K562 (cell line): ENCODE measurements around the gene SEC14L1. TPM values are rescaled to one million over a fixed set of nuclear protein-coding genes. Genes with fewer than 3 reads are reported as not detected.

Source experiments
- FIP1L1 ChIP-seq: fragments of 200-400 bp; formaldehyde crosslinking; IDR thresholded peaks from 2 replicates; pipeline ENCODE4 v1.6.1; 2018; ENCODE audit warnings: mild to moderate bottlenecking, low read depth, low read length; ENCODE audit not compliant: poor library complexity, severe bottlenecking
- GABPB2 ChIP-seq: fragments of 250-450 bp; sonication (Bioruptor Pico); conservative IDR thresholded peaks from 2 replicates; pipeline ENCODE4 v1.5.1; 2021; ENCODE audit warnings: mild to moderate bottlenecking
- GTF2A2 ChIP-seq: IDR thresholded peaks from 2 replicates; pipeline ENCODE4 v1.6.1; 2016; ENCODE audit warnings: mild to moderate bottlenecking, missing genetic modification characterization, missing compliant biosample characterization
- HNRNPL ChIP-seq: fragments of 200-400 bp; formaldehyde crosslinking; IDR thresholded peaks from 2 replicates; pipeline ENCODE4 v1.6.1; 2017; ENCODE audit warnings: low read depth, mild to moderate bottlenecking, low read length
- MEIS2 ChIP-seq: fragments of 450-650 bp; IDR thresholded peaks from 2 replicates; pipeline ENCODE4 v1.6.1; 2014; ENCODE audit warnings: mild to moderate bottlenecking; ENCODE audit not compliant: partially characterized antibody
- RCOR1 ChIP-seq, 2 experiments: IDR thresholded peaks; 2 replicates each; pipeline ENCODE4 v1.6.1; 2012; ENCODE audit warnings: low read depth in 2 of 2, low read length in 2 of 2, borderline replicate concordance in 1 of 2, improper control_type of control experiment in 1 of 2
- SOX6 ChIP-seq: fragments of 450-650 bp; IDR thresholded peaks from 2 replicates; pipeline ENCODE4 v1.6.1; 2014; ENCODE audit warnings: mild to moderate bottlenecking
- SRSF9 ChIP-seq: fragments of 200-400 bp; formaldehyde crosslinking; IDR thresholded peaks from 2 replicates; pipeline ENCODE4 v1.6.1; 2017; ENCODE audit warnings: low read depth, low read length, borderline replicate concordance
- U2AF2 ChIP-seq: fragments of 200-400 bp; formaldehyde crosslinking; optimal IDR thresholded peaks from 2 replicates; pipeline ENCODE3; 2017; ENCODE audit warnings: low read depth, mild to moderate bottlenecking, low read length
- ZFPM2 ChIP-seq: fragments of 250-450 bp; sonication (Bioruptor Pico); IDR thresholded peaks from 2 replicates; pipeline ENCODE4 v1.5.1; 2022; ENCODE audit warnings: mild to moderate bottlenecking
- ZFX ChIP-seq: sonication (generic); formaldehyde crosslinking; IDR thresholded peaks from 2 replicates; pipeline ENCODE4 v1.8.0; 2022; ENCODE audit warnings: mild to moderate bottlenecking, missing genetic modification reagents, moderate library complexity
- ZNF12 ChIP-seq: sonication (generic); formaldehyde crosslinking; IDR thresholded peaks from 2 replicates; pipeline ENCODE4 v1.4.0; 2020; ENCODE audit warnings: mild to moderate bottlenecking, missing genetic modification reagents
- ZNF217 ChIP-seq: sonication (generic); formaldehyde crosslinking; IDR thresholded peaks from 2 replicates; pipeline ENCODE4 v1.8.0; 2022; ENCODE audit warnings: mild to moderate bottlenecking, missing genetic modification reagents
- ZNF239 ChIP-seq: fragments of 250-450 bp; sonication (Bioruptor Pico); IDR thresholded peaks from 2 replicates; pipeline ENCODE4 v1.4.0; 2020; ENCODE audit warnings: mild to moderate bottlenecking
- ZNF274 ChIP-seq: IDR thresholded peaks from 2 replicates; pipeline ENCODE4 v1.6.1; 2011; ENCODE audit warnings: low read depth, mild to moderate bottlenecking, low read length, moderate library complexity, borderline replicate concordance
- polyA plus RNA-seq, 8 experiments: library from polyadenylated mRNA; depleted of rRNA in 4 of 8; stranded (reverse) in 5 of 8; unstranded in 3 of 8; fragments of >200 nt; fragmentation: Nextera tagmentation in 2 of 8; fragmentation: Illumina TruSeq in 1 of 8; extraction: Ambion mirVana in 2 of 8; extraction: Trizol in 1 of 8; gene quantifications; 2 replicates each; pipeline versions ENCODE4 v1.2.1 to v1.2.3, GENCODE V29; 2011 to 2014; ENCODE audit warnings: inconsistent platforms in 1 of 8, missing spikeins in 1 of 8
- total RNA-seq, 7 experiments: library from RNA; depleted of rRNA in 6 of 7; stranded (reverse); fragments of >200 nt in 6 of 7; fragmentation: Illumina TruSeq in 2 of 7; extraction: Trizol in 2 of 7; gene quantifications; 2 replicates each; pipeline versions ENCODE4 v1.2.1 to v1.2.3, GENCODE V29; 2011 to 2021; ENCODE audit warnings: low replicate concordance in 1 of 7
- TF ChIP-seq, protein P1 (sequence below): fragments of 450-650 bp; IDR thresholded peaks from 2 replicates; pipeline ENCODE4 v1.6.1; 2016; ENCODE audit warnings: mild to moderate bottlenecking, moderate library complexity
- TF ChIP-seq, protein P2 (sequence below): fragments of 200-800 bp; sonication (Bioruptor generic); IDR thresholded peaks from 2 replicates; pipeline ENCODE4 v1.6.1; 2017; ENCODE audit warnings: missing genetic modification characterization, missing compliant biosample characterization

The SEC14L1 gene
- total and polyA plus RNA-seq, 9 of the 15 experiments (the other 6 are each of a cell fraction or from before 2014, with no cell fraction given), result 3.1 to 39.7 (median 15.2) TPM

DNA sequence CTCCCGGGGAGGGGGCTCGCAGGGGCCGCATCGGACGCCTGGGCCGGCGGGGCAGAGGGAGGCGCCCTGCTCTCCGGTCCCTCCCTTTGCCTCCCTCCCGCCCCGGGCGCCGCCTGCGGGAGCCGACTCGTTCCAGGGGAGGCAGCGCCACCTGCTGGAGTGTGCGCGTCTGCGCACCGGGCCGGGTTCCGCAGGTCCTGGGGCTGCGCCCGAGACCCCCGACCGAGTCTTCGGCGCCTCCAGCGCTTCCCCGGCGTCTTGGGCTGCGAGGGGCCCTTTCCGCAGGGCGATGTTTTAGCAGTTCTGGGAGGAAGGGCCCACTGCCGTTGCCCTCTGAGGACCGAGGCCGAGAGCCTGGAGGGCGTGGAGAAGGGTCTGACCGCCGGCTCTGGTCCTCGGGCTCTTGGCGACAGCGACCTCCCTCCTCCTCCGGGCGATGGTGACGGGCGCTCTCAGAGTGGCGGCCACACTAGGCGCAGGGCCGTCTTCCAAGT lies 106.3 kb downstream of the SEC14L1 start (continued):
- TF ChIP-seq, protein P1, sequence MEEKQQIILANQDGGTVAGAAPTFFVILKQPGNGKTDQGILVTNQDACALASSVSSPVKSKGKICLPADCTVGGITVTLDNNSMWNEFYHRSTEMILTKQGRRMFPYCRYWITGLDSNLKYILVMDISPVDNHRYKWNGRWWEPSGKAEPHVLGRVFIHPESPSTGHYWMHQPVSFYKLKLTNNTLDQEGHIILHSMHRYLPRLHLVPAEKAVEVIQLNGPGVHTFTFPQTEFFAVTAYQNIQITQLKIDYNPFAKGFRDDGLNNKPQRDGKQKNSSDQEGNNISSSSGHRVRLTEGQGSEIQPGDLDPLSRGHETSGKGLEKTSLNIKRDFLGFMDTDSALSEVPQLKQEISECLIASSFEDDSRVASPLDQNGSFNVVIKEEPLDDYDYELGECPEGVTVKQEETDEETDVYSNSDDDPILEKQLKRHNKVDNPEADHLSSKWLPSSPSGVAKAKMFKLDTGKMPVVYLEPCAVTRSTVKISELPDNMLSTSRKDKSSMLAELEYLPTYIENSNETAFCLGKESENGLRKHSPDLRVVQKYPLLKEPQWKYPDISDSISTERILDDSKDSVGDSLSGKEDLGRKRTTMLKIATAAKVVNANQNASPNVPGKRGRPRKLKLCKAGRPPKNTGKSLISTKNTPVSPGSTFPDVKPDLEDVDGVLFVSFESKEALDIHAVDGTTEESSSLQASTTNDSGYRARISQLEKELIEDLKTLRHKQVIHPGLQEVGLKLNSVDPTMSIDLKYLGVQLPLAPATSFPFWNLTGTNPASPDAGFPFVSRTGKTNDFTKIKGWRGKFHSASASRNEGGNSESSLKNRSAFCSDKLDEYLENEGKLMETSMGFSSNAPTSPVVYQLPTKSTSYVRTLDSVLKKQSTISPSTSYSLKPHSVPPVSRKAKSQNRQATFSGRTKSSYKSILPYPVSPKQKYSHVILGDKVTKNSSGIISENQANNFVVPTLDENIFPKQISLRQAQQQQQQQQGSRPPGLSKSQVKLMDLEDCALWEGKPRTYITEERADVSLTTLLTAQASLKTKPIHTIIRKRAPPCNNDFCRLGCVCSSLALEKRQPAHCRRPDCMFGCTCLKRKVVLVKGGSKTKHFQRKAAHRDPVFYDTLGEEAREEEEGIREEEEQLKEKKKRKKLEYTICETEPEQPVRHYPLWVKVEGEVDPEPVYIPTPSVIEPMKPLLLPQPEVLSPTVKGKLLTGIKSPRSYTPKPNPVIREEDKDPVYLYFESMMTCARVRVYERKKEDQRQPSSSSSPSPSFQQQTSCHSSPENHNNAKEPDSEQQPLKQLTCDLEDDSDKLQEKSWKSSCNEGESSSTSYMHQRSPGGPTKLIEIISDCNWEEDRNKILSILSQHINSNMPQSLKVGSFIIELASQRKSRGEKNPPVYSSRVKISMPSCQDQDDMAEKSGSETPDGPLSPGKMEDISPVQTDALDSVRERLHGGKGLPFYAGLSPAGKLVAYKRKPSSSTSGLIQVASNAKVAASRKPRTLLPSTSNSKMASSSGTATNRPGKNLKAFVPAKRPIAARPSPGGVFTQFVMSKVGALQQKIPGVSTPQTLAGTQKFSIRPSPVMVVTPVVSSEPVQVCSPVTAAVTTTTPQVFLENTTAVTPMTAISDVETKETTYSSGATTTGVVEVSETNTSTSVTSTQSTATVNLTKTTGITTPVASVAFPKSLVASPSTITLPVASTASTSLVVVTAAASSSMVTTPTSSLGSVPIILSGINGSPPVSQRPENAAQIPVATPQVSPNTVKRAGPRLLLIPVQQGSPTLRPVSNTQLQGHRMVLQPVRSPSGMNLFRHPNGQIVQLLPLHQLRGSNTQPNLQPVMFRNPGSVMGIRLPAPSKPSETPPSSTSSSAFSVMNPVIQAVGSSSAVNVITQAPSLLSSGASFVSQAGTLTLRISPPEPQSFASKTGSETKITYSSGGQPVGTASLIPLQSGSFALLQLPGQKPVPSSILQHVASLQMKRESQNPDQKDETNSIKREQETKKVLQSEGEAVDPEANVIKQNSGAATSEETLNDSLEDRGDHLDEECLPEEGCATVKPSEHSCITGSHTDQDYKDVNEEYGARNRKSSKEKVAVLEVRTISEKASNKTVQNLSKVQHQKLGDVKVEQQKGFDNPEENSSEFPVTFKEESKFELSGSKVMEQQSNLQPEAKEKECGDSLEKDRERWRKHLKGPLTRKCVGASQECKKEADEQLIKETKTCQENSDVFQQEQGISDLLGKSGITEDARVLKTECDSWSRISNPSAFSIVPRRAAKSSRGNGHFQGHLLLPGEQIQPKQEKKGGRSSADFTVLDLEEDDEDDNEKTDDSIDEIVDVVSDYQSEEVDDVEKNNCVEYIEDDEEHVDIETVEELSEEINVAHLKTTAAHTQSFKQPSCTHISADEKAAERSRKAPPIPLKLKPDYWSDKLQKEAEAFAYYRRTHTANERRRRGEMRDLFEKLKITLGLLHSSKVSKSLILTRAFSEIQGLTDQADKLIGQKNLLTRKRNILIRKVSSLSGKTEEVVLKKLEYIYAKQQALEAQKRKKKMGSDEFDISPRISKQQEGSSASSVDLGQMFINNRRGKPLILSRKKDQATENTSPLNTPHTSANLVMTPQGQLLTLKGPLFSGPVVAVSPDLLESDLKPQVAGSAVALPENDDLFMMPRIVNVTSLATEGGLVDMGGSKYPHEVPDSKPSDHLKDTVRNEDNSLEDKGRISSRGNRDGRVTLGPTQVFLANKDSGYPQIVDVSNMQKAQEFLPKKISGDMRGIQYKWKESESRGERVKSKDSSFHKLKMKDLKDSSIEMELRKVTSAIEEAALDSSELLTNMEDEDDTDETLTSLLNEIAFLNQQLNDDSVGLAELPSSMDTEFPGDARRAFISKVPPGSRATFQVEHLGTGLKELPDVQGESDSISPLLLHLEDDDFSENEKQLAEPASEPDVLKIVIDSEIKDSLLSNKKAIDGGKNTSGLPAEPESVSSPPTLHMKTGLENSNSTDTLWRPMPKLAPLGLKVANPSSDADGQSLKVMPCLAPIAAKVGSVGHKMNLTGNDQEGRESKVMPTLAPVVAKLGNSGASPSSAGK, result no peak
- TF ChIP-seq MEIS2, result no peak
- no peak for TF ChIP-seq GTF2A2
- TF ChIP-seq ZNF217 (CRISPR knock-in tag), result no peak
- TF ChIP-seq ZNF12 (CRISPR knock-in tag), result no peak
- no peak for TF ChIP-seq ZNF239 (CRISPR knock-in tag)
- no peak for TF ChIP-seq ZFPM2
- TF ChIP-seq HNRNPL, result 0 out of 2 replicates have a peak, but pooled peaks have one; percentile 12
- TF ChIP-seq RCOR1 (IDR thresholded peaks at IDR 0.05; ENCODE audit: borderline replicate concordance in 1 of 2, low read depth in 2 of 2, low read length in 2 of 2), result 0 out of 4 replicates have a peak, but pooled peaks of 1 of the 2 experiments have one; percentile 24
- TF ChIP-seq FIP1L1, result peak; percentile 42
- TF ChIP-seq ZFX (CRISPR knock-in tag), result peak; percentile 39; the same call in 1 of the 2 replicates
- no peak for TF ChIP-seq SOX6
- no peak for TF ChIP-seq SRSF9
- TF ChIP-seq ZNF274, result no peak
- no peak for TF ChIP-seq GABPB2 (CRISPR knock-in tag)
- TF ChIP-seq, protein P2, sequence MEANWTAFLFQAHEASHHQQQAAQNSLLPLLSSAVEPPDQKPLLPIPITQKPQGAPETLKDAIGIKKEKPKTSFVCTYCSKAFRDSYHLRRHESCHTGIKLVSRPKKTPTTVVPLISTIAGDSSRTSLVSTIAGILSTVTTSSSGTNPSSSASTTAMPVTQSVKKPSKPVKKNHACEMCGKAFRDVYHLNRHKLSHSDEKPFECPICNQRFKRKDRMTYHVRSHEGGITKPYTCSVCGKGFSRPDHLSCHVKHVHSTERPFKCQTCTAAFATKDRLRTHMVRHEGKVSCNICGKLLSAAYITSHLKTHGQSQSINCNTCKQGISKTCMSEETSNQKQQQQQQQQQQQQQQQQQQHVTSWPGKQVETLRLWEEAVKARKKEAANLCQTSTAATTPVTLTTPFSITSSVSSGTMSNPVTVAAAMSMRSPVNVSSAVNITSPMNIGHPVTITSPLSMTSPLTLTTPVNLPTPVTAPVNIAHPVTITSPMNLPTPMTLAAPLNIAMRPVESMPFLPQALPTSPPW (CRISPR knock-in tag), result peak; percentile 58
- no peak for TF ChIP-seq U2AF2
